Liver (tissue), 9 donors: ENCODE results near the gene ATP6V1G3. TPM values are rescaled to one million over a fixed set of nuclear protein-coding genes. Genes with fewer than 3 reads are reported as not detected.

Source experiments
- DNase-seq: peaks from one replicate; pipeline ENCODE4 v3.0.0-alpha.2; 2017; ENCODE audit warnings: low spot score
- H3K27ac ChIP-seq, 2 donors: one replicate each; pipeline ENCODE4 v1.7.0; 2013; ENCODE audit warnings: inconsistent platforms in 2 of 2, low read length in 2 of 2, control low read depth in 1 of 2, low read depth in 1 of 2, mild to moderate bottlenecking in 1 of 2
- H3K27me3 ChIP-seq, 4 donors: one replicate each; pipeline versions ENCODE4 v1.6.1 to v1.7.0; 2013; ENCODE audit warnings: low read length in 3 of 4, inconsistent platforms in 1 of 4, mild to moderate bottlenecking in 1 of 4, moderate library complexity in 1 of 4; ENCODE audit not compliant: control insufficient read depth in 4 of 4, insufficient read depth in 4 of 4
- H3K36me3 ChIP-seq, 4 donors: one replicate each; pipeline versions ENCODE4 v1.6.1 to v1.7.0; 2013; ENCODE audit warnings: low read length in 3 of 4, mild to moderate bottlenecking in 3 of 4, low read depth in 1 of 4, moderate library complexity in 1 of 4; ENCODE audit not compliant: control insufficient read depth in 4 of 4, insufficient read depth in 3 of 4
- H3K4me1 ChIP-seq, 4 donors: one replicate each; pipeline versions ENCODE4 v1.6.1 to v1.7.0; 2013; ENCODE audit warnings: low read length in 3 of 4, mild to moderate bottlenecking in 3 of 4, moderate library complexity in 1 of 4; ENCODE audit not compliant: control insufficient read depth in 4 of 4, insufficient read depth in 4 of 4
- H3K4me3 ChIP-seq, 3 donors: one replicate each; pipeline versions ENCODE4 v1.6.1 to v1.7.0; 2013; ENCODE audit warnings: low read length in 3 of 3, control low read depth in 1 of 3, low read depth in 1 of 3, mild to moderate bottlenecking in 1 of 3
- H3K9ac ChIP-seq, 2 donors: one replicate each; pipeline ENCODE4 v1.7.0; 2013; ENCODE audit warnings: low read length in 2 of 2, mild to moderate bottlenecking in 2 of 2, moderate library complexity in 2 of 2, control low read depth in 1 of 2, low read depth in 1 of 2
- H3K9me3 ChIP-seq, 4 donors: one replicate each; pipeline versions ENCODE4 v1.6.1 to v1.7.0; 2013; ENCODE audit warnings: low read length in 3 of 4; ENCODE audit not compliant: control insufficient read depth in 4 of 4
- EGR1 ChIP-seq, 2 donors: IDR thresholded peaks; 2 replicates each; pipeline ENCODE4 v1.6.1; 2016 to 2018; ENCODE audit warnings: antibody characterized with exemption in 2 of 2, low read depth in 2 of 2
- GABPA ChIP-seq, 2 donors: IDR thresholded peaks in 1 of 2; conservative IDR thresholded peaks in 1 of 2; 2 replicates each; pipeline ENCODE4 v1.6.1; 2016; ENCODE audit warnings: antibody characterized with exemption in 2 of 2, mild to moderate bottlenecking in 1 of 2, moderate library complexity in 1 of 2
- HNF4A ChIP-seq, 2 donors: conservative IDR thresholded peaks; 2 replicates each; pipeline ENCODE4 v1.6.1; 2016; ENCODE audit warnings: antibody characterized with exemption in 2 of 2, mild to moderate bottlenecking in 2 of 2
- HNF4G ChIP-seq: IDR thresholded peaks from 2 replicates; pipeline ENCODE4 v1.6.1; 2016; ENCODE audit warnings: antibody characterized with exemption
- RXRA ChIP-seq, 2 donors: IDR thresholded peaks; 2 replicates each; pipeline ENCODE4 v1.6.1; 2017 to 2018; ENCODE audit warnings: antibody characterized with exemption in 2 of 2, mild to moderate bottlenecking in 1 of 2
- SP1 ChIP-seq: IDR thresholded peaks from 2 replicates; pipeline ENCODE4 v1.6.1; 2018; ENCODE audit warnings: antibody characterized with exemption, mild to moderate bottlenecking
- YY1 ChIP-seq: IDR thresholded peaks from 2 replicates; pipeline ENCODE4 v1.6.1; 2016; ENCODE audit warnings: antibody characterized with exemption, mild to moderate bottlenecking
- WGBS: extraction: QIAGEN DNeasy Blood & Tissue Kit; methylation state at CpG from one replicate; pipeline ENCODE4 v1.1.7; 2013; 5-methylcytosine and 5-hydroxymethylcytosine counted together
- polyA plus RNA-seq, 2 donors: library from polyadenylated mRNA; stranded (reverse) in 1 of 2; unstranded in 1 of 2; fragments of 200-250 nt in 1 of 2; fragments of >200 nt in 1 of 2; fragmentation: Nextera tagmentation in 1 of 2; extraction: Ambion mirVana in 1 of 2; gene quantifications; one replicate each; pipeline versions ENCODE4 v1.2.1 to v1.2.3, GENCODE V29; 2013 to 2015
- total RNA-seq, 2 donors: library from RNA; depleted of rRNA; stranded (reverse); fragments of >200 nt; gene quantifications; one replicate each; pipeline ENCODE4 v1.2.3, GENCODE V29; 2014
- TF ChIP-seq, protein P1 (sequence below): IDR thresholded peaks from 2 replicates; pipeline ENCODE4 v1.6.1; 2016; ENCODE audit warnings: antibody characterized with exemption
- TF ChIP-seq, protein P2 (sequence below): IDR thresholded peaks from 2 replicates; pipeline ENCODE4 v1.6.1; 2016; ENCODE audit warnings: antibody characterized with exemption, mild to moderate bottlenecking
- TF ChIP-seq, protein P3 (sequence below): fragments of 150-350 bp; IDR thresholded peaks from 2 replicates; pipeline ENCODE4 v1.5.1; 2017; ENCODE audit warnings: improper control_type of control experiment, low read depth, low read length; ENCODE audit not compliant: missing input control
- TF ChIP-seq, protein P4 (sequence below): IDR thresholded peaks from 2 replicates; pipeline ENCODE4 v1.6.1; 2016; ENCODE audit warnings: antibody characterized with exemption
- donor health status: healthy.
- donor health status: healthy.
- donor health status: healthy.
- donor health status: healthy.
- donor health status: healthy.

ATP6V1G3 gene
- total and polyA plus RNA-seq, 4 donors, result not detected

DNA sequence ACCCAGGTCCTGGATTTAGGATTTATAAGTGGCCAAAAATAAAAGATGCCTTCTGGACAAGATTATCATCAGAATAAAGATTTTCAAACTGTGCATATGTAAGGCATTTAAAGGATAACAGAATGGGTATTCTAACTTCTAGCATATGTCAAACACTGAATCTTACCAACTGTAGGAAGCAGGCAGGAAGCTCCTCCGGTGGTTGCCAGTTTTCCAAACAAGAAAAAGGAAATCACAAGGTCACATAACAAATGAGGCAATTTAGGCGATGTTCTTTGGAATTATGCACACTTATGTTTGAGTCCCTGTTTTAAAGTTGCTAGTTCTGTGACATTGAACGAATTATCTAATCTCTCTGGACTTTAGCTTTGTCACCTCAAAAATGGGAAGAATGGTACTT, 48.9 kb downstream of the ATP6V1G3 start:
- no peak overlapping the region for H3K9ac ChIP-seq

DNA sequence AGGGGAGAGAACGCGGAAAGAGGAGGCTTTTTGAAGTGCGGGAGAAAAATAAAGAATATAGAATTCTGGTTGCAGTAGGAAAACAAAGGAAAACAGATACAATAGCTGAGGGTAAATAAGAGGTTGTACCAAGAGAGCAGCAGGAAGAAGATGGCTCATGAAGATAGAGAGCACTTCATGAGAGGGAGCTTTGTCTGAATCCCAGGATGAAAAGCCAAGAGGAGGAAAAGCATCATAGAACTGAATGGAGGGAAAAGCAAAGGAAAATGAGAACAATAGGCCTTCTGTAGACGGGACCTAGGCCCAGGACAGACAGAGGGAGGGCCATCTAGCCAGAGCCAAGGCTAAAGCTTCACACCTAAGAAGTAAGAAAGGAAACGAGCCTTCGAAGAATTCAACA, 49.5 kb downstream of the ATP6V1G3 start:
- H3K27ac ChIP-seq, result no peak overlapping the region
- WGBS, result 87% methylated on average over 6 of the region's 6 CpGs

More for the DNA sequence above, 48.9 kb downstream of the ATP6V1G3 start:
- Histone ChIP-seq H3K9me3 (no peaks in the 10 kb centered on the region), H3K4me1 (no peaks in the 10 kb centered on the region), H3K27me3 (no peaks in the 10 kb centered on the region), H3K36me3 (no peaks in the 10 kb centered on the region), H3K27ac (no peak overlapping the region), H3K4me3 (no peak overlapping the region)
- 64% methylated on average over 3 of the region's 3 CpGs for WGBS
- TF ChIP-seq HNF4G (no peak), SP1 (no peak), GABPA (IDR thresholded peaks at IDR 0.05 in 1 of 2, conservative IDR thresholded peaks at IDR 0.05 in 1 of 2) (no peak), HNF4A (conservative IDR thresholded peaks at IDR 0.05) (no peak)
- TF ChIP-seq, protein P1, sequence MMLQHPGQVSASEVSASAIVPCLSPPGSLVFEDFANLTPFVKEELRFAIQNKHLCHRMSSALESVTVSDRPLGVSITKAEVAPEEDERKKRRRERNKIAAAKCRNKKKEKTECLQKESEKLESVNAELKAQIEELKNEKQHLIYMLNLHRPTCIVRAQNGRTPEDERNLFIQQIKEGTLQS, result no peak
- DNase-seq, result no peak

More for the DNA sequence above, 49.5 kb downstream of the ATP6V1G3 start:
- TF ChIP-seq HNF4A (conservative IDR thresholded peaks at IDR 0.05) (no peak), RXRA (IDR thresholded peaks at IDR 0.05) (no peak), YY1 (no peak), SP1 (no peak), EGR1 (IDR thresholded peaks at IDR 0.05; ENCODE audit: low read depth in 2 of 2) (no peak)
- TF ChIP-seq, protein P2, sequence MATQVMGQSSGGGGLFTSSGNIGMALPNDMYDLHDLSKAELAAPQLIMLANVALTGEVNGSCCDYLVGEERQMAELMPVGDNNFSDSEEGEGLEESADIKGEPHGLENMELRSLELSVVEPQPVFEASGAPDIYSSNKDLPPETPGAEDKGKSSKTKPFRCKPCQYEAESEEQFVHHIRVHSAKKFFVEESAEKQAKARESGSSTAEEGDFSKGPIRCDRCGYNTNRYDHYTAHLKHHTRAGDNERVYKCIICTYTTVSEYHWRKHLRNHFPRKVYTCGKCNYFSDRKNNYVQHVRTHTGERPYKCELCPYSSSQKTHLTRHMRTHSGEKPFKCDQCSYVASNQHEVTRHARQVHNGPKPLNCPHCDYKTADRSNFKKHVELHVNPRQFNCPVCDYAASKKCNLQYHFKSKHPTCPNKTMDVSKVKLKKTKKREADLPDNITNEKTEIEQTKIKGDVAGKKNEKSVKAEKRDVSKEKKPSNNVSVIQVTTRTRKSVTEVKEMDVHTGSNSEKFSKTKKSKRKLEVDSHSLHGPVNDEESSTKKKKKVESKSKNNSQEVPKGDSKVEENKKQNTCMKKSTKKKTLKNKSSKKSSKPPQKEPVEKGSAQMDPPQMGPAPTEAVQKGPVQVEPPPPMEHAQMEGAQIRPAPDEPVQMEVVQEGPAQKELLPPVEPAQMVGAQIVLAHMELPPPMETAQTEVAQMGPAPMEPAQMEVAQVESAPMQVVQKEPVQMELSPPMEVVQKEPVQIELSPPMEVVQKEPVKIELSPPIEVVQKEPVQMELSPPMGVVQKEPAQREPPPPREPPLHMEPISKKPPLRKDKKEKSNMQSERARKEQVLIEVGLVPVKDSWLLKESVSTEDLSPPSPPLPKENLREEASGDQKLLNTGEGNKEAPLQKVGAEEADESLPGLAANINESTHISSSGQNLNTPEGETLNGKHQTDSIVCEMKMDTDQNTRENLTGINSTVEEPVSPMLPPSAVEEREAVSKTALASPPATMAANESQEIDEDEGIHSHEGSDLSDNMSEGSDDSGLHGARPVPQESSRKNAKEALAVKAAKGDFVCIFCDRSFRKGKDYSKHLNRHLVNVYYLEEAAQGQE, result no peak
- TF ChIP-seq, protein P3, sequence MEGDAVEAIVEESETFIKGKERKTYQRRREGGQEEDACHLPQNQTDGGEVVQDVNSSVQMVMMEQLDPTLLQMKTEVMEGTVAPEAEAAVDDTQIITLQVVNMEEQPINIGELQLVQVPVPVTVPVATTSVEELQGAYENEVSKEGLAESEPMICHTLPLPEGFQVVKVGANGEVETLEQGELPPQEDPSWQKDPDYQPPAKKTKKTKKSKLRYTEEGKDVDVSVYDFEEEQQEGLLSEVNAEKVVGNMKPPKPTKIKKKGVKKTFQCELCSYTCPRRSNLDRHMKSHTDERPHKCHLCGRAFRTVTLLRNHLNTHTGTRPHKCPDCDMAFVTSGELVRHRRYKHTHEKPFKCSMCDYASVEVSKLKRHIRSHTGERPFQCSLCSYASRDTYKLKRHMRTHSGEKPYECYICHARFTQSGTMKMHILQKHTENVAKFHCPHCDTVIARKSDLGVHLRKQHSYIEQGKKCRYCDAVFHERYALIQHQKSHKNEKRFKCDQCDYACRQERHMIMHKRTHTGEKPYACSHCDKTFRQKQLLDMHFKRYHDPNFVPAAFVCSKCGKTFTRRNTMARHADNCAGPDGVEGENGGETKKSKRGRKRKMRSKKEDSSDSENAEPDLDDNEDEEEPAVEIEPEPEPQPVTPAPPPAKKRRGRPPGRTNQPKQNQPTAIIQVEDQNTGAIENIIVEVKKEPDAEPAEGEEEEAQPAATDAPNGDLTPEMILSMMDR, result no peak
- TF ChIP-seq, protein P4, sequence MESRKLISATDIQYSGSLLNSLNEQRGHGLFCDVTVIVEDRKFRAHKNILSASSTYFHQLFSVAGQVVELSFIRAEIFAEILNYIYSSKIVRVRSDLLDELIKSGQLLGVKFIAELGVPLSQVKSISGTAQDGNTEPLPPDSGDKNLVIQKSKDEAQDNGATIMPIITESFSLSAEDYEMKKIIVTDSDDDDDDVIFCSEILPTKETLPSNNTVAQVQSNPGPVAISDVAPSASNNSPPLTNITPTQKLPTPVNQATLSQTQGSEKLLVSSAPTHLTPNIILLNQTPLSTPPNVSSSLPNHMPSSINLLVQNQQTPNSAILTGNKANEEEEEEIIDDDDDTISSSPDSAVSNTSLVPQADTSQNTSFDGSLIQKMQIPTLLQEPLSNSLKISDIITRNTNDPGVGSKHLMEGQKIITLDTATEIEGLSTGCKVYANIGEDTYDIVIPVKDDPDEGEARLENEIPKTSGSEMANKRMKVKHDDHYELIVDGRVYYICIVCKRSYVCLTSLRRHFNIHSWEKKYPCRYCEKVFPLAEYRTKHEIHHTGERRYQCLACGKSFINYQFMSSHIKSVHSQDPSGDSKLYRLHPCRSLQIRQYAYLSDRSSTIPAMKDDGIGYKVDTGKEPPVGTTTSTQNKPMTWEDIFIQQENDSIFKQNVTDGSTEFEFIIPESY, result no peak
- Histone ChIP-seq H3K36me3 (no peaks in the 10 kb centered on the region), H3K4me1 (no peaks in the 10 kb centered on the region), H3K9me3 (no peaks in the 10 kb centered on the region), H3K9ac (no peak overlapping the region), H3K27me3 (no peaks in the 10 kb centered on the region), H3K4me3 (no peak overlapping the region)
- DNase-seq, result no peak
